Measurements from ENCODE around the gene ZNF333.

DNA sequence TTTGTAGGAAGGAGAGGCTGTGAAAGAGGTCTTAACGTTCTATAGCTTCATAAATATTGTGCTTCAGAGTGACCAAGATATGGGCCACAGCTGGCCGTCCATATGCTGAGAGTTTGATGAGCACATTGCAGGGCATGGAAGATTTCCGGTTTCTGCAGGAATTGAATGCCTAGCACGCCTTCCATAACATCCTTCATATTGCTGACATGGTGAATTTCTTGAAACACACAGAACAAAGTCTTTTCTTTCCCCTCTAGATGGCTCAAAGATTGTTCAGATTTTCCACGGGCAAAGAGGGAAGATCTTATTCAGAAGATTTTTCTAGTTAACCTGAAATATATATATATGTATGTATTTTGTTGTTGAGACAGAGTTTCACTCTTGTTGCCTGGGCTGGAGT is 46.1 kb downstream of the ZNF333 start:
- TF ChIP-seq RFX5 (IDR thresholded peaks at IDR 0.05) (no peak), POLR2A (IDR thresholded peaks at IDR 0.05; ENCODE audit: low read length) (no peak)
- TF ChIP-seq, protein P1, sequence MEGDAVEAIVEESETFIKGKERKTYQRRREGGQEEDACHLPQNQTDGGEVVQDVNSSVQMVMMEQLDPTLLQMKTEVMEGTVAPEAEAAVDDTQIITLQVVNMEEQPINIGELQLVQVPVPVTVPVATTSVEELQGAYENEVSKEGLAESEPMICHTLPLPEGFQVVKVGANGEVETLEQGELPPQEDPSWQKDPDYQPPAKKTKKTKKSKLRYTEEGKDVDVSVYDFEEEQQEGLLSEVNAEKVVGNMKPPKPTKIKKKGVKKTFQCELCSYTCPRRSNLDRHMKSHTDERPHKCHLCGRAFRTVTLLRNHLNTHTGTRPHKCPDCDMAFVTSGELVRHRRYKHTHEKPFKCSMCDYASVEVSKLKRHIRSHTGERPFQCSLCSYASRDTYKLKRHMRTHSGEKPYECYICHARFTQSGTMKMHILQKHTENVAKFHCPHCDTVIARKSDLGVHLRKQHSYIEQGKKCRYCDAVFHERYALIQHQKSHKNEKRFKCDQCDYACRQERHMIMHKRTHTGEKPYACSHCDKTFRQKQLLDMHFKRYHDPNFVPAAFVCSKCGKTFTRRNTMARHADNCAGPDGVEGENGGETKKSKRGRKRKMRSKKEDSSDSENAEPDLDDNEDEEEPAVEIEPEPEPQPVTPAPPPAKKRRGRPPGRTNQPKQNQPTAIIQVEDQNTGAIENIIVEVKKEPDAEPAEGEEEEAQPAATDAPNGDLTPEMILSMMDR (IDR thresholded peaks at IDR 0.05) = no peak
- TF ChIP-seq, protein P2, sequence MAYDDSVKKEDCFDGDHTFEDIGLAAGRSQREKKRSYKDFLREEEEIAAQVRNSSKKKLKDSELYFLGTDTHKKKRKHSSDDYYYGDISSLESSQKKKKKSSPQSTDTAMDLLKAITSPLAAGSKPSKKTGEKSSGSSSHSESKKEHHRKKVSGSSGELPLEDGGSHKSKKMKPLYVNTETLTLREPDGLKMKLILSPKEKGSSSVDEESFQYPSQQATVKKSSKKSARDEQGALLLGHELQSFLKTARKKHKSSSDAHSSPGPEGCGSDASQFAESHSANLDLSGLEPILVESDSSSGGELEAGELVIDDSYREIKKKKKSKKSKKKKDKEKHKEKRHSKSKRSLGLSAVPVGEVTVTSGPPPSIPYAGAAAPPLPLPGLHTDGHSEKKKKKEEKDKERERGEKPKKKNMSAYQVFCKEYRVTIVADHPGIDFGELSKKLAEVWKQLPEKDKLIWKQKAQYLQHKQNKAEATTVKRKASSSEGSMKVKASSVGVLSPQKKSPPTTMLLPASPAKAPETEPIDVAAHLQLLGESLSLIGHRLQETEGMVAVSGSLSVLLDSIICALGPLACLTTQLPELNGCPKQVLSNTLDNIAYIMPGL (CRISPR knock-in tag; IDR thresholded peaks at IDR 0.05; ENCODE audit: borderline replicate concordance) = no peak

All from A549 (cell line).